CD4-positive, alpha-beta T cell treated with Interleukin-17A for 1 hour (primary cell): ENCODE results near the gene SLC5A4.

Experiments
- DNase-seq: peaks from one replicate; pipeline ENCODE4 v3.0.0-alpha.2; 2020

Gene SLC5A4

GRCh38 chr22:32232191-32232830, 22.8 kb downstream of the SLC5A4 start:
- no peak for DNase-seq

- no peak for DNase-seq
Observed at GRCh38 chr22:32226326-32227104, 28.6 kb downstream of the SLC5A4 start.

GRCh38 chr22:32222991-32223390, 32.2 kb downstream of the SLC5A4 start:
- DNase-seq = no peak

GRCh38 chr22:32219026-32219425, 36.1 kb downstream of the SLC5A4 start:
- peak; percentile 27 for DNase-seq

GRCh38 chr22:32218470-32218869, 36.7 kb downstream of the SLC5A4 start:
- DNase-seq = no peak

GRCh38 chr22:32217465-32217864, 37.7 kb downstream of the SLC5A4 start:
- no peak for DNase-seq

GRCh38 chr22:32216911-32217310, 38.2 kb downstream of the SLC5A4 start:
- no peak for DNase-seq

- DNase-seq = no peak
Observed at GRCh38 chr22:32211011-32211410, 44.1 kb downstream of the SLC5A4 start.

- DNase-seq = no peak
Observed at GRCh38 chr22:32208681-32209080, 46.5 kb downstream of the SLC5A4 start.

GRCh38 chr22:32207971-32208480, 47.1 kb downstream of the SLC5A4 start:
- DNase-seq = no peak

- peak; percentile 56 for DNase-seq
Observed at GRCh38 chr22:32206774-32207758, 48.1 kb downstream of the SLC5A4 start.

GRCh38 chr22:32205974-32206773, 49.0 kb downstream of the SLC5A4 start:
- DNase-seq = no peak

- peak; percentile 65 for DNase-seq
Observed at GRCh38 chr22:32204856-32205722, 50.1 kb downstream of the SLC5A4 start, which contains the start of gene RFPL2. TSS of gene RFPL2 (minus strand) at chr22:32205073. CDS start at chr22:32202451, 2,622 bp downstream.

- peak; percentile 46 for DNase-seq
Observed at GRCh38 chr22:32204040-32204855, 50.9 kb downstream of the SLC5A4 start.

GRCh38 chr22:32203181-32204039, 51.7 kb downstream of the SLC5A4 start:
- no peak for DNase-seq

GRCh38 chr22:32202539-32203180, 52.5 kb downstream of the SLC5A4 start:
- DNase-seq = peak; percentile 43

- DNase-seq = no peak
Observed at GRCh38 chr22:32202161-32202538, 53.0 kb downstream of the SLC5A4 start.

GRCh38 chr22:32200752-32201151, 54.4 kb downstream of the SLC5A4 start:
- peak; percentile 60 for DNase-seq

GRCh38 chr22:32199961-32200360, 55.2 kb downstream of the SLC5A4 start:
- DNase-seq = no peak
